H1 (cell line): ENCODE results near the gene IQCF5. TPM values are rescaled to one million over a fixed set of nuclear protein-coding genes. Genes with fewer than 3 reads are reported as not detected.

ENCODE experiments used
- JUND ChIP-seq: IDR thresholded peaks from 2 replicates; pipeline ENCODE4 v1.6.1; 2011; ENCODE audit warnings: mild to moderate bottlenecking, improper control_type of control experiment, low read length
- KDM4A ChIP-seq: IDR thresholded peaks from one replicate; pipeline ENCODE4 v1.7.1; 2012; ENCODE audit warnings: low read depth, mild to moderate bottlenecking, moderate library complexity, low read length, inconsistent platforms; ENCODE audit not compliant: severe bottlenecking
- RBBP5 ChIP-seq: IDR thresholded peaks from 2 replicates; pipeline ENCODE4 v1.7.1; 2012; ENCODE audit warnings: low read depth, mild to moderate bottlenecking, inconsistent platforms, low read length, moderate library complexity, borderline replicate concordance
- RFX5 ChIP-seq: IDR thresholded peaks from 2 replicates; pipeline ENCODE4 v1.6.1; 2011; ENCODE audit warnings: low read depth, low read length, improper control_type of control experiment, borderline replicate concordance
- polyA plus RNA-seq, 7 experiments: library from polyadenylated mRNA; depleted of rRNA in 3 of 7; stranded (reverse) in 5 of 7; unstranded in 2 of 7; fragments of >200 nt in 5 of 7; fragments of 200-250 nt in 2 of 7; gene quantifications; 1 replicate in 5 of 7; 2 replicates in 1 of 7; 4 replicates in 1 of 7; pipeline versions ENCODE4 v1.2.1 to v1.2.3, GENCODE V29; 2011 to 2013; ENCODE audit warnings: missing spikeins in 2 of 7, mixed read lengths in 2 of 7
- total RNA-seq: library from RNA; stranded (reverse); fragmentation: NEBNext Ultra II Directional; extraction: Animal tissue kit (Norgen Biotek cat#: 25700); gene quantifications from 2 replicates; pipeline ENCODE4 v1.2.1, GENCODE V29; 2021
- TF ChIP-seq, protein P1 (sequence below): IDR thresholded peaks from 2 replicates; pipeline ENCODE4 v1.6.1; 2011; ENCODE audit warnings: low read depth, mild to moderate bottlenecking, low read length; ENCODE audit not compliant: insufficient read depth

Gene IQCF5
- total and polyA plus RNA-seq, 2 of the 8 experiments (the other 6 are each of a cell fraction or from before 2014, with no cell fraction given), result not detected

DNA sequence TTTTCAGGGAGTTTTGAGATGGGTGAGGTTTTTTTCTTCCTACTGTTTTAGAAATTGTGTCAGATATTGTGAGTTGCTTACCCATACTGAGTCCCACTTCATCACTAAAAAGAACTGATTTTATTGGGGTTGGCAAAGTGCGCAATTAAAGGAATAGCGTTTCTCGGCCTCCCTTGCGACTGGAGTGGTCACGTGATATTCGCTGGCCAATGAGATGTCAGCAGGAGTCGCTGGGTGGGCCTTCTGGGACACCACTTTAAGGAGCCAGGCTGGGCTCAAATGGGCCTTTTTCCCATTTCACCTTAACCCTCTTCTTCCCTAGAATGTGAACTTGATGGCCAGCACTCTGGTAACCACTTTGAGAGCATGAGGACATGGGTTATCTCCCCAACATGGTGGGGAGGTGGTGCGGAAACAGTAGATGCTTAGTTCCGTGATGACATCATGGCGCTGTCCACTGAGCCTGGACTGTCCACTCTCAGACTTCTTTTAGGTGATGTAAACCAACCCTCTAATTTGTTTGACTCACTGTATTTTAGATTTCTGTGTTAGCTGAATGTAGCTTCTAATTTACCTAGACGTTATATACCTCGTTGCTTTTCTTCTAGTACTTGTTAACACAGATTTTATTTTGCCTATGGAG is 13.2 kb upstream of the IQCF5 start (continued):
- TF ChIP-seq RFX5 (no peak), KDM4A (no peak), RBBP5 (no peak), JUND (no peak)
- TF ChIP-seq, protein P1, sequence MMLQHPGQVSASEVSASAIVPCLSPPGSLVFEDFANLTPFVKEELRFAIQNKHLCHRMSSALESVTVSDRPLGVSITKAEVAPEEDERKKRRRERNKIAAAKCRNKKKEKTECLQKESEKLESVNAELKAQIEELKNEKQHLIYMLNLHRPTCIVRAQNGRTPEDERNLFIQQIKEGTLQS, result no peak
